ENCODE measurements around the gene WASHC2C.
"Not testable (repeated sequence)": the region's sequence is repeated elsewhere in the genome, so short reads cannot be mapped to it uniquely, and the experiment has no call there.

WASHC2C gene

GRCh38 chr10:45726703-45727420, at the start of gene WASHC2C:
WASHC2C (plus strand) TSS chr10:45727266; CDS start chr10:45727318, 52 bp downstream.
- peak; percentile 93 to 98 for DNase-seq

GRCh38 chr10:45678467-45678866, 48.6 kb upstream of the WASHC2C start:
- not testable (repeated sequence) for DNase-seq

- DNase-seq: not testable (repeated sequence)
Measured at GRCh38 chr10:45710200-45710796, 16.8 kb upstream of the WASHC2C start.

- DNase-seq: not testable (repeated sequence)
Measured at GRCh38 chr10:45711223-45711622, 15.8 kb upstream of the WASHC2C start.

GRCh38 chr10:45717053-45717452, 10.0 kb upstream of the WASHC2C start:
- not testable (repeated sequence) for DNase-seq

GRCh38 chr10:45717642-45718041, 9.4 kb upstream of the WASHC2C start:
- DNase-seq: not testable (repeated sequence)

- not testable (repeated sequence) for DNase-seq
Measured at GRCh38 chr10:45721503-45721902, 5.6 kb upstream of the WASHC2C start.

GRCh38 chr10:45723851-45724250, 3.2 kb upstream of the WASHC2C start:
- DNase-seq: not testable (repeated sequence)

GRCh38 chr10:45727421-45727965, 427 bp downstream of the WASHC2C start:
- DNase-seq: not testable (repeated sequence)

GRCh38 chr10:45734449-45734848, 7.4 kb downstream of the WASHC2C start:
- DNase-seq: not testable (repeated sequence)

- not testable (repeated sequence) for DNase-seq
Measured at GRCh38 chr10:45734867-45735266, 7.8 kb downstream of the WASHC2C start.

GRCh38 chr10:45741559-45741958, 14.5 kb downstream of the WASHC2C start:
- not testable (repeated sequence) for DNase-seq

GRCh38 chr10:45742014-45742413, 14.9 kb downstream of the WASHC2C start:
- DNase-seq: not testable (repeated sequence)

- DNase-seq: not testable (repeated sequence)
Measured at GRCh38 chr10:45751141-45751540, 24.1 kb downstream of the WASHC2C start.

- not testable (repeated sequence) for DNase-seq
Measured at GRCh38 chr10:45752210-45752609, 25.1 kb downstream of the WASHC2C start.

GRCh38 chr10:45753979-45754495, 27.0 kb downstream of the WASHC2C start:
- DNase-seq: not testable (repeated sequence)

GRCh38 chr10:45755083-45755482, 28.0 kb downstream of the WASHC2C start:
- DNase-seq: not testable (repeated sequence)

GRCh38 chr10:45756065-45756464, 29.0 kb downstream of the WASHC2C start:
- not testable (repeated sequence) for DNase-seq

GRCh38 chr10:45757661-45758396, 30.8 kb downstream of the WASHC2C start:
- not testable (repeated sequence) for DNase-seq

- DNase-seq: not testable (repeated sequence)
Measured at GRCh38 chr10:45761622-45762021, 34.6 kb downstream of the WASHC2C start.

GRCh38 chr10:45763037-45763436, 36.0 kb downstream of the WASHC2C start:
- DNase-seq: not testable (repeated sequence)

- DNase-seq: not testable (repeated sequence)
Measured at GRCh38 chr10:45768334-45768733, 41.3 kb downstream of the WASHC2C start.
